IPS-NIHi7 (cell line): ENCODE data around the gene GATB.

ENCODE experiments used
- DNase-seq: peaks from one replicate; pipeline ENCODE4 v3.0.0; 2012; ENCODE audit warnings: mixed read lengths; ENCODE audit errors: extremely low spot score

GATB gene

GRCh38 chr4:151760712-151761661 lies at the start of gene GATB:
TSS of gene GATB (minus strand) at chr4:151761007. CDS start at chr4:151760982, 25 bp downstream.
- peak; percentile 97 for DNase-seq

GRCh38 chr4:151810476-151810875 lies 49.7 kb upstream of the GATB start:
- DNase-seq = no peak

GRCh38 chr4:151809716-151810115 lies 48.9 kb upstream of the GATB start:
- DNase-seq = no peak

- no peak for DNase-seq
Measured at GRCh38 chr4:151808542-151808941, 47.7 kb upstream of the GATB start.

- no peak for DNase-seq
Measured at GRCh38 chr4:151808120-151808529, 47.3 kb upstream of the GATB start.

GRCh38 chr4:151807220-151807619 lies 46.4 kb upstream of the GATB start:
- no peak for DNase-seq

- DNase-seq = peak; percentile 18
Measured at GRCh38 chr4:151806511-151806927, 45.7 kb upstream of the GATB start.

- DNase-seq = no peak
Measured at GRCh38 chr4:151804821-151805220, 44.0 kb upstream of the GATB start.

- DNase-seq = no peak
Measured at GRCh38 chr4:151804086-151804630, 43.4 kb upstream of the GATB start.

GRCh38 chr4:151803246-151803645 lies 42.4 kb upstream of the GATB start:
- DNase-seq = no peak

GRCh38 chr4:151801547-151802516 lies 41.0 kb upstream of the GATB start:
- DNase-seq = peak; percentile 66

GRCh38 chr4:151799417-151800012 lies 38.7 kb upstream of the GATB start:
- DNase-seq = peak; percentile 18

GRCh38 chr4:151798678-151799416 lies 38.0 kb upstream of the GATB start:
- DNase-seq = no peak

- DNase-seq = no peak
Measured at GRCh38 chr4:151797853-151798252, 37.0 kb upstream of the GATB start.

GRCh38 chr4:151797131-151797530 lies 36.3 kb upstream of the GATB start:
- no peak for DNase-seq

GRCh38 chr4:151796106-151796505 lies 35.3 kb upstream of the GATB start:
- no peak for DNase-seq

- DNase-seq = no peak
Measured at GRCh38 chr4:151792995-151793394, 32.2 kb upstream of the GATB start.

- no peak for DNase-seq
Measured at GRCh38 chr4:151792530-151792929, 31.7 kb upstream of the GATB start.

- DNase-seq = no peak
Measured at GRCh38 chr4:151788021-151788420, 27.2 kb upstream of the GATB start.

- no peak for DNase-seq
Measured at GRCh38 chr4:151786158-151786495, 25.3 kb upstream of the GATB start.
